Activated naive CD8-positive, alpha-beta T cell treated with anti-CD3 and anti-CD28 coated beads, Interleukin-2, amount 10 ng/mL, durations not matched to agents 7 days and 5 days (primary cell): Measurements from ENCODE around the gene PRSS27. TPM values are rescaled to one million over a fixed set of nuclear protein-coding genes. Genes with fewer than 3 reads are reported as not detected.

Source experiments
- ATAC-seq: fragments of 150-1000 bp; cut with Tn5 transposase; one replicate; pipeline ENCODE4 v1.10.0; 2021; ENCODE audit warnings: low read depth, moderate library complexity
- POLR2A ChIA-PET: fragments of 350-600 bp; sonication (Branson Sonifier 250); formaldehyde crosslinking; loops from one replicate; lab custom pipeline; 2021; ENCODE audit warnings: antibody characterized with exemption; lab: Charles Lee
- DNase-seq: peaks from one replicate; pipeline ENCODE4 v3.0.0; 2021
- H3K27ac Mint-ChIP-seq: one replicate; pipeline ENCODE4 v1.8.0; 2022; ENCODE audit warnings: mild to moderate bottlenecking, mixed read lengths
- H3K27me3 Mint-ChIP-seq: one replicate; pipeline ENCODE4 v1.8.0; 2022; ENCODE audit warnings: mild to moderate bottlenecking, moderate library complexity, mixed read lengths
- H3K36me3 Mint-ChIP-seq: one replicate; pipeline ENCODE4 v1.8.0; 2021; ENCODE audit warnings: mild to moderate bottlenecking, mixed read lengths
- H3K4me1 Mint-ChIP-seq: one replicate; pipeline ENCODE4 v1.8.0; 2021; ENCODE audit warnings: mixed read lengths
- H3K4me3 Mint-ChIP-seq: one replicate; pipeline ENCODE4 v1.8.0; 2022; ENCODE audit warnings: mild to moderate bottlenecking, moderate library complexity, mixed read lengths
- H3K9me3 Mint-ChIP-seq: one replicate; pipeline ENCODE4 v1.8.0; 2021; ENCODE audit warnings: mixed read lengths
- total RNA-seq, 2 experiments: library from RNA; stranded (reverse); gene quantifications; one replicate each; pipeline ENCODE4 v1.2.3, GENCODE V29; 2021

Gene PRSS27
- total RNA-seq, 2 experiments from 2014 or later, result 1.9 to 2.2 TPM

GRCh38 chr16:2707368-2708289 is 12.4 kb downstream of the PRSS27 start:
- Mint-ChIP-seq H3K27ac (no peak overlapping the region), H3K9me3 (no peaks in the 10 kb centered on the region), H3K27me3 (no peaks in the 10 kb centered on the region), H3K36me3 (peaks cover 3% of the 10 kb centered on the region), H3K4me3 (no peak overlapping the region), H3K4me1 (no peaks in the 10 kb centered on the region)
- no peak for ATAC-seq
- POLR2A ChIA-PET, result no interaction called here
- no peak for DNase-seq

- DNase-seq, result no peak
- Mint-ChIP-seq H3K27ac (no peak overlapping the region), H3K27me3 (no peaks in the 10 kb centered on the region), H3K36me3 (peaks cover 3% of the 10 kb centered on the region), H3K4me1 (no peaks in the 10 kb centered on the region), H3K9me3 (no peaks in the 10 kb centered on the region), H3K4me3 (no peak overlapping the region)
- ATAC-seq, result no peak
- POLR2A ChIA-PET, result no interaction called here
These were observed 13.3 kb downstream of the PRSS27 start for GRCh38 chr16:2706611-2707311.

- H3K36me3 Mint-ChIP-seq, result peaks cover 3% of the 10 kb centered on the region
- H3K9me3 Mint-ChIP-seq, result no peaks in the 10 kb centered on the region
- no peak for ATAC-seq
- no peak for DNase-seq
- POLR2A ChIA-PET, result no interaction called here
- H3K27ac Mint-ChIP-seq, result no peak overlapping the region
- H3K4me3 Mint-ChIP-seq, result no peak overlapping the region
- no peaks in the 10 kb centered on the region for H3K27me3 Mint-ChIP-seq
- H3K4me1 Mint-ChIP-seq, result no peaks in the 10 kb centered on the region
These were observed 13.9 kb downstream of the PRSS27 start for GRCh38 chr16:2706085-2706484.

GRCh38 chr16:2705351-2705750 is 14.7 kb downstream of the PRSS27 start:
- POLR2A ChIA-PET, result interaction anchor here (0.6 kb wide), 1 partner anchor 13 kb away, joined by 6 read pairs; no protein-coding TSS in a partner anchor
- no peak for ATAC-seq

GRCh38 chr16:2704983-2705275 is 15.1 kb downstream of the PRSS27 start:
- H3K4me1 Mint-ChIP-seq, result no peaks in the 10 kb centered on the region
- DNase-seq (no peak), ATAC-seq (no peak)
- no peaks in the 10 kb centered on the region for H3K9me3 Mint-ChIP-seq
- H3K27ac Mint-ChIP-seq, result no peak overlapping the region
- no peaks in the 10 kb centered on the region for H3K27me3 Mint-ChIP-seq
- peaks cover 3% of the 10 kb centered on the region for H3K36me3 Mint-ChIP-seq
- no peak overlapping the region for H3K4me3 Mint-ChIP-seq
- POLR2A ChIA-PET, result no interaction called here

More at GRCh38 chr16:2705351-2705750, 14.7 kb downstream of the PRSS27 start:
- Mint-ChIP-seq H3K36me3 (peaks cover 3% of the 10 kb centered on the region), H3K27me3 (no peaks in the 10 kb centered on the region), H3K27ac (no peak overlapping the region), H3K4me1 (no peaks in the 10 kb centered on the region), H3K4me3 (no peak overlapping the region), H3K9me3 (no peaks in the 10 kb centered on the region)
- DNase-seq, result no peak

GRCh38 chr16:2704166-2704982 is 15.7 kb downstream of the PRSS27 start:
- H3K36me3 Mint-ChIP-seq, result peaks cover 3% of the 10 kb centered on the region

GRCh38 chr16:2702871-2703745 is 16.9 kb downstream of the PRSS27 start:
- H3K27ac Mint-ChIP-seq, result no peak overlapping the region
- POLR2A ChIA-PET, result no interaction called here
- no peak for DNase-seq
- no peaks in the 10 kb centered on the region for H3K4me1 Mint-ChIP-seq
- no peak overlapping the region for H3K4me3 Mint-ChIP-seq
- H3K9me3 Mint-ChIP-seq, result no peaks in the 10 kb centered on the region
- ATAC-seq, result no peak
- peaks cover under 1% of the 10 kb centered on the region for H3K36me3 Mint-ChIP-seq
- no peaks in the 10 kb centered on the region for H3K27me3 Mint-ChIP-seq

More at GRCh38 chr16:2704166-2704982, 15.7 kb downstream of the PRSS27 start:
- ATAC-seq, result no peak
- H3K4me3 Mint-ChIP-seq, result no peak overlapping the region
- H3K27ac Mint-ChIP-seq, result no peak overlapping the region
- POLR2A ChIA-PET, result no interaction called here
- H3K9me3 Mint-ChIP-seq, result no peaks in the 10 kb centered on the region
- DNase-seq, result no peak
- no peaks in the 10 kb centered on the region for H3K4me1 Mint-ChIP-seq
- H3K27me3 Mint-ChIP-seq, result no peaks in the 10 kb centered on the region

GRCh38 chr16:2702438-2702825 is 17.6 kb downstream of the PRSS27 start:
- no peaks in the 10 kb centered on the region for H3K9me3 Mint-ChIP-seq
- ATAC-seq (no peak), DNase-seq (no peak)
- H3K4me3 Mint-ChIP-seq, result no peak overlapping the region
- H3K27ac Mint-ChIP-seq, result no peak overlapping the region
- no peaks in the 10 kb centered on the region for H3K4me1 Mint-ChIP-seq
- POLR2A ChIA-PET, result no interaction called here
- H3K27me3 Mint-ChIP-seq, result no peaks in the 10 kb centered on the region
- H3K36me3 Mint-ChIP-seq, result no peaks in the 10 kb centered on the region

- ATAC-seq (no peak), DNase-seq (no peak)
- Mint-ChIP-seq H3K36me3 (peaks cover 3% of the 10 kb centered on the region), H3K27ac (no peak overlapping the region), H3K9me3 (no peaks in the 10 kb centered on the region), H3K27me3 (no peaks in the 10 kb centered on the region), H3K4me1 (no peaks in the 10 kb centered on the region), H3K4me3 (no peak overlapping the region)
- POLR2A ChIA-PET, result interaction anchor here (0.9 kb wide), 1 partner anchor 19 kb away, joined by 3 read pairs; the partner anchor contains the start of gene KCTD5
These were observed 18.1 kb downstream of the PRSS27 start for GRCh38 chr16:2701713-2702437.

- H3K27me3 Mint-ChIP-seq, result no peaks in the 10 kb centered on the region
- H3K36me3 Mint-ChIP-seq, result peaks cover 4% of the 10 kb centered on the region
- no peaks in the 10 kb centered on the region for H3K4me1 Mint-ChIP-seq
- H3K9me3 Mint-ChIP-seq, result no peaks in the 10 kb centered on the region
- no peak for ATAC-seq
- H3K27ac Mint-ChIP-seq, result no peak overlapping the region
- DNase-seq, result no peak
- POLR2A ChIA-PET, result interaction anchor here (0.9 kb wide), 1 partner anchor 19 kb away, joined by 3 read pairs; the partner anchor contains the start of gene KCTD5
- H3K4me3 Mint-ChIP-seq, result no peak overlapping the region
These were observed 18.8 kb downstream of the PRSS27 start for GRCh38 chr16:2701272-2701671.

- Mint-ChIP-seq H3K36me3 (peaks cover 4% of the 10 kb centered on the region), H3K27ac (no peak overlapping the region), H3K27me3 (no peaks in the 10 kb centered on the region), H3K9me3 (no peaks in the 10 kb centered on the region), H3K4me1 (no peaks in the 10 kb centered on the region), H3K4me3 (no peak overlapping the region)
- POLR2A ChIA-PET, result interaction anchor here (0.9 kb wide), 1 partner anchor 18 kb away, joined by 3 read pairs; the partner anchor contains the start of gene KCTD5
- DNase-seq (no peak), ATAC-seq (no peak)
These were observed 19.2 kb downstream of the PRSS27 start for GRCh38 chr16:2700786-2701185.
